ENCODE results near the gene BMP4. TPM values are rescaled to one million over a fixed set of nuclear protein-coding genes. Genes with fewer than 3 reads are reported as not detected.
A peak's percentile ranks its signal among the peaks of the same experiment; 100 is the strongest.

Gene BMP4
- total RNA-seq, result 11.5 TPM
- long read RNA-seq, transcript BMP4-201 (4 exons, 1,917 nt), result minor isoform, 5 of 23 reads
- long read RNA-seq, transcript BMP4-205 (3 exons, 1,705 nt), result major isoform, 6 of 23 reads
- long read RNA-seq, transcript BMP4-206 (4 exons, 1,708 nt), result minor isoform, 5 of 23 reads
- long read RNA-seq, partial matches to known transcripts, result 1 of 23 reads
- long read RNA-seq, other reads (novel, unspliced or antisense), result 5 of 23 reads

DNA sequence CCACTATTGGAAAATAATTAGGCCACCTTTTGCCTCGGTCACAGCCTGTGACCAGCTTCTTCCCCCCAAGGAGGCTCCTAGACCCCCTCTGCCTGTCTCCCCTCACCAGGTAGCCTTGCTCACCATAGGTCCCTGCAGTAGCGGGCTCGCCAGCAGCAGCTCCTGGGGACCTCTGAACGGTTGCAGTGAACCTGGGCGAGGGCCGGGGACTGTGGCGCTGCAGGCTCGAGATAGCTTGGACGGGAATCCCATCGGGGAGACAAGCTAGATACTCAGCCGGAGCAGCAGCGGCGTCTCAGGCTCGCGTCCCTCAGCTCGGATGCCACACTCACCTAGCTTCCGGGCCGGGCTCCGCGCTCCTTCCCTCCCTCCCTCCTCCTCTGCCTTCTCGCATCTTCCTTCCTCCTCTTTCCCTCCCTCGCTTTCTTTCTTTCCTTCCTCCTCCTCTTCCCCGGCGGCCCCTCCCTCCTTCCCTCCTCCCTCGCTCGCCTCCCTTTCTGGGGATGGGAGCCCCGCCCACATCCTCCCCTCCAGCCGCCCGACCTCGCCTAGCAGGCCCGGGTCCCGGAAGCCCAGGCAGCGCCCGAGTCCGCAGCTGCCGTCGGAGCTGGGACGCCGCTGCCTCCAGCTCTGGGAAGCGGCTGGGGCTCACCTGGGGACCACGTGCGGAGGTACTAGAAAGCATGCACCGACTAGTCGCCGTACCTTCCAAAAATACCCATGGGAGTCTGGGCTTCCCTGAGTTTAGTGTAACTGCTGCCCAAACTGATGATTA is at the start of gene BMP4:
TSS of gene BMP4 (minus strand) at position 399 of the 775 bp plus-strand sequence. CDS start 4,603 bp downstream, outside the sequence.
- TF ChIP-seq, protein P1, sequence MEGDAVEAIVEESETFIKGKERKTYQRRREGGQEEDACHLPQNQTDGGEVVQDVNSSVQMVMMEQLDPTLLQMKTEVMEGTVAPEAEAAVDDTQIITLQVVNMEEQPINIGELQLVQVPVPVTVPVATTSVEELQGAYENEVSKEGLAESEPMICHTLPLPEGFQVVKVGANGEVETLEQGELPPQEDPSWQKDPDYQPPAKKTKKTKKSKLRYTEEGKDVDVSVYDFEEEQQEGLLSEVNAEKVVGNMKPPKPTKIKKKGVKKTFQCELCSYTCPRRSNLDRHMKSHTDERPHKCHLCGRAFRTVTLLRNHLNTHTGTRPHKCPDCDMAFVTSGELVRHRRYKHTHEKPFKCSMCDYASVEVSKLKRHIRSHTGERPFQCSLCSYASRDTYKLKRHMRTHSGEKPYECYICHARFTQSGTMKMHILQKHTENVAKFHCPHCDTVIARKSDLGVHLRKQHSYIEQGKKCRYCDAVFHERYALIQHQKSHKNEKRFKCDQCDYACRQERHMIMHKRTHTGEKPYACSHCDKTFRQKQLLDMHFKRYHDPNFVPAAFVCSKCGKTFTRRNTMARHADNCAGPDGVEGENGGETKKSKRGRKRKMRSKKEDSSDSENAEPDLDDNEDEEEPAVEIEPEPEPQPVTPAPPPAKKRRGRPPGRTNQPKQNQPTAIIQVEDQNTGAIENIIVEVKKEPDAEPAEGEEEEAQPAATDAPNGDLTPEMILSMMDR (IDR thresholded peaks at IDR 0.05), result no peak
- H3K27me3 ChIP-seq (ENCODE audit: low read depth), result peaks cover 38% of the 10 kb centered on the region

DNA sequence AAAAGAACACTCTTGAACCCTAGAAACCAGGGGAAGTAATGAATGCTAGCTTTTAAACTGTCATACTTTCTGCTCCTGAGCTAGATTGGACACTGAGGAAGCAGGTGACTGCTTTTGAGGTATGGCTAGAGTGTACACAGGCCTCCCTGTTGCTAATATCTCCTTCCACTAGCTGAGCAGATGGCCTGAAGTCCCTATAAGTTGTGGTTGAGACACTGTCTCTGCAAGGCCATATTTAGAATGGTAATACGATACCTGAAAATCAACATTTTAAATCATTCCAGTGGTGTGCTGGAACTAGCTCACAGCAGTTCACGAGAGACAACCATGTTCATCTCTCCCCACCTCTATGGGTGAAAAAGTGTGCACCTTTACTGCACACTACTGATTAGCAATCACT is 46.4 kb upstream of the BMP4 start:
- intact Hi-C loops (cut with DNase I), result no loop called here
- no peak for ATAC-seq
- H3K4me3 ChIP-seq, result no peak overlapping the region

More for the DNA sequence above, at the start of gene BMP4:
- no peaks in the 10 kb centered on the region for H3K36me3 ChIP-seq
- DNase-seq (peak; percentile 75), ATAC-seq (peak; percentile 64 to 66)
- H3K4me1 ChIP-seq, result peaks cover 17% of the 10 kb centered on the region
- H3K4me3 ChIP-seq, result peak within 1 kb of the TSS; percentile 69
- intact Hi-C loops (cut with DNase I), result no loop called here
- H3K9me3 ChIP-seq, result no peaks in the 10 kb centered on the region
- peak within 1 kb of the TSS; percentile 84 for H3K27ac ChIP-seq

DNA sequence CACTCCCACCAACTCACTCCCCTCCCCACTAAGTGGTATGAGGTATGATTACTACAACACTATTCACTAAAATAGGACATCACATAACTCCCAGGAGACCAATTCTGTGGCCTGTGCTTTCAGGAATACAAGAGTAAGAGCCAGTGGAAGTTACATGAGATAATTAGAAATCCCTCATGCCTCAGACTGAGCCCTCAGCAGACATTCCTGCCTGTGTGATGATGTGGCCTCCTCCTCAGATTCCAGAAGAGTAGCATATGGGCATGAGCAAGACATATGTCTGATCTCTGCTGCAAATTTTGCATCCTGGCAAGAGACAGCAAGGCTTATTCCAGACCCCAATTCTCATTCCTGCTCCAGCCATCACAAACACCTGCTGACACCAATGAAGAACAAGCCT is 46.0 kb upstream of the BMP4 start:
- H3K27ac ChIP-seq, result no peak overlapping the region
- TF ChIP-seq, protein P1 (IDR thresholded peaks at IDR 0.05), result no peak
- intact Hi-C loops (cut with DNase I), result no loop called here
- no peaks in the 10 kb centered on the region for H3K27me3 ChIP-seq (ENCODE audit: low read depth)
- H3K36me3 ChIP-seq, result no peaks in the 10 kb centered on the region
- no peak for ATAC-seq
- no peaks in the 10 kb centered on the region for H3K4me1 ChIP-seq
- H3K9me3 ChIP-seq, result no peaks in the 10 kb centered on the region
- H3K4me3 ChIP-seq, result no peak overlapping the region
- no peak for DNase-seq

More for the DNA sequence above, 46.4 kb upstream of the BMP4 start:
- Histone ChIP-seq H3K27ac (no peak overlapping the region), H3K9me3 (no peaks in the 10 kb centered on the region), H3K4me1 (no peaks in the 10 kb centered on the region), H3K36me3 (no peaks in the 10 kb centered on the region), H3K27me3 (ENCODE audit: low read depth) (no peaks in the 10 kb centered on the region)
- TF ChIP-seq, protein P1 (IDR thresholded peaks at IDR 0.05), result no peak
- no peak for DNase-seq

DNA sequence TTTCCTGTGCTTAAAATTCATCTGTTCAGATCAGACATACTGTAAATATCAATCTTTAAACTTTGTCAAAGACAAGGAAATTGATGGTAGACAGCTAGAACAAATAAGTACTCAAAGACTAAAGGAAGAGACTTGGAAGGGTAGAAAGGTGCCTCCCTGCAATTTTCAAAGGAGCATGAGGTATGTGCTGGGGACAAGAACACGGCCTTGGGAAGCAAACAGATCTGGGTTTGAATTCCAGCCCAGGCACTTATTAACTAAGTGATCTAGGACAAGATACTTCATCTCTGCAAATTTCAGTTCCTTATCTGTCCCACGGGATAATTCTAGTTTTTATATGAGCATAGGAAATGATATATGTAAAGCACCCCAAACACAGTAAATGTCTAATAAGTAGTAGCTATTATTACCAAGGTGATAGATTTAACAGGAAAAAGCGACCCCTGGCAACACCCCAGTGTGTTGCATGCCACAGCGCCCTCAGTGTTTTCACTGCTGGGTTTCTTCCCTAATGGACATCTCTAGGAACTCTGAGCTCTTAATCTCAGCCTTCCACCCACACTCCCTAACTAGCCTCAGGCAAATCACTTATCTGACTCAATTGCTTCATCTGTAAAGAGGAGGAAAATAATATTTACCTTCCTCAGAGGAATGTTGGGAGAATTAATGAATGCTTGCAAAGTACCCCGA is 44.7 kb upstream of the BMP4 start:
- H3K36me3 ChIP-seq, result no peaks in the 10 kb centered on the region
- H3K4me1 ChIP-seq, result no peaks in the 10 kb centered on the region
- DNase-seq, result no peak
- no peak overlapping the region for H3K27ac ChIP-seq
- intact Hi-C loops (cut with DNase I), result no loop called here
- H3K27me3 ChIP-seq (ENCODE audit: low read depth), result no peaks in the 10 kb centered on the region
- ATAC-seq, result no peak
- no peaks in the 10 kb centered on the region for H3K9me3 ChIP-seq
- no peak overlapping the region for H3K4me3 ChIP-seq
- TF ChIP-seq, protein P1 (IDR thresholded peaks at IDR 0.05), result no peak

DNA sequence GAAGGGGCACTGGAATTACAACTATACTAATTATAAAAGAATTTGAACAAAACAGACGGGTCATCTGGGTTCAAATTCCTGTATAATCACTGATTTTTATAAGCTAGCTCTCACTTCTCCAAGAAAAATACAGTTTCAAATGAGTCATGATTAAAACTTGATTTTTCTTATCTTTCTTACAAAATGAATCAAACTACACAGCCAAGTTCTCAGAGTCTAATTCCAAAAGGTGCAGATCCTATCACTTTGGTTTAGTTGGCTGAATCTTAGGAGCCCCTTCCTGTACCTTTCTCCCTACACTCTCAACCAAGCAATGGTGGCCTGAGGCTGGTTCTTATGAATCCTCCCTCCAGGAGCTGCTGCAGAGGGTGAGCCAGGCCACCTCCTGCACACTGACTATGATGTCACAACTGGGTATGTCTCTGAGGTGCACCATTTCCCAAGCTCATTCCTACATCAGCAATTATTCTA is 43.8 kb upstream of the BMP4 start:
- ATAC-seq, result no peak
- intact Hi-C loops (cut with DNase I), result no loop called here

More for the DNA sequence above, 43.8 kb upstream of the BMP4 start:
- H3K4me1 ChIP-seq, result no peaks in the 10 kb centered on the region
- no peaks in the 10 kb centered on the region for H3K27me3 ChIP-seq (ENCODE audit: low read depth)
- no peak overlapping the region for H3K4me3 ChIP-seq
- no peak for DNase-seq
- H3K9me3 ChIP-seq, result no peaks in the 10 kb centered on the region
- H3K27ac ChIP-seq, result no peak overlapping the region
- H3K36me3 ChIP-seq, result no peaks in the 10 kb centered on the region
- TF ChIP-seq, protein P1 (IDR thresholded peaks at IDR 0.05), result no peak
